Measurements from ENCODE around the gene CCL17. TPM values are rescaled to one million over a fixed set of nuclear protein-coding genes. Genes with fewer than 3 reads are reported as not detected.
"Not testable (repeated sequence)": the region's sequence is repeated elsewhere in the genome, so short reads cannot be mapped to it uniquely, and the experiment has no call there.

CCL17 gene
- total and polyA plus RNA-seq, 9 of the 15 experiments (the other 6 are each of a cell fraction or from before 2014, with no cell fraction given): not detected

DNA sequence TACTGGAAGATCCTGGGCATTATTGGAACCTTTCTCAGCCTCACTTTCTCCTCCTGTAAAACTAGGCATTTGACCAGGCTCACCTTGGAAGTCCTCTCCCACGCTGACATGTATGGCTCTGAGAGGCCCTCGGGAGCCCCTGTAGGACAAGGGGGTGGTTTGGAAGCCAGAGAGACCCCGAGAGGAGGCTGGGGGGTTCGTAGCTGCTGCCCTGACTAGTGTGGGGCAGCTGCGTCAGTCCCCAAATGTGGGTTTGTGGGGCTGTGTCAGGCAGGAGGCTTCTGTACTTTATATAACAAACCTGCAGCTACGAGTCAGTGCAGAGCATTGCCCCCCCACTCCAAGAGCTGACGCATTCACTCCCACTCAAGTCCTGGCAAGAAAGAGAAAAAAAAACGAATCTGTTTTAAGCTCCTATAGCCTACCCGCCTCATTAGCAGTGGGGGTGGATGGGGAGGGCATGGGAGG is 30.5 kb upstream of the CCL17 start:
- peaks cover 7 to 48% of the 10 kb centered on the region in 2 experiments for H3K27me3 ChIP-seq (ENCODE audit: control insufficient read depth in 2 of 2, insufficient read depth in 2 of 2, low read length in 2 of 2)
- H3K9me3 ChIP-seq (replicated peaks; ENCODE audit: control insufficient read depth, insufficient read depth, low read depth, low read length): no peaks in the 10 kb centered on the region
- no peak overlapping the region for H3K27ac ChIP-seq (ENCODE audit: extremely low read depth, low read depth, low read length)
- no peaks in the 10 kb centered on the region for H3K9me1 ChIP-seq (ENCODE audit: control insufficient read depth, insufficient read depth, low read length)
- no peaks in the 10 kb centered on the region for H4K20me1 ChIP-seq (replicated peaks; ENCODE audit: control insufficient read depth, insufficient read depth, low read length)
- 5% methylated on average over 9 of the region's 9 CpGs for WGBS (ENCODE audit: insufficient coverage, low coverage, missing lambda C conversion rate)
- ChIA-PET CTCF (ENCODE audit: low intra/inter-chr PET ratio) (no interaction called here), POLR2A (no interaction called here)
- no peak overlapping the region for H3K9ac ChIP-seq (ENCODE audit: insufficient read depth in 1 of 2, low read depth in 2 of 2, low read length in 2 of 2)
- no peaks in the 10 kb centered on the region for H3K36me3 ChIP-seq (ENCODE audit: control insufficient read depth, insufficient read depth, low read length)
- H3K4me1 ChIP-seq (replicated peaks in 1 of 2; ENCODE audit: control insufficient read depth in 2 of 2, insufficient read depth in 2 of 2, low read length in 2 of 2): peaks cover 0 to 7% of the 10 kb centered on the region in 2 experiments; a peak in 2 of 5 replicates
- no peak overlapping the region for H2AFZ ChIP-seq (ENCODE audit: low read depth, low read length)
- TF ChIP-seq KLF6 (CRISPR knock-in tag; IDR thresholded peaks at IDR 0.05; ENCODE audit: borderline replicate concordance) (no peak), EGR1 (conservative IDR thresholded peaks at IDR 0.05) (peak; percentile 30; the same call in 1 of the 2 replicates), ZNF584 (CRISPR knock-in tag; IDR thresholded peaks at IDR 0.05; ENCODE audit: low read depth) (no peak), ZNF384 (IDR thresholded peaks at IDR 0.05; ENCODE audit: low read depth, low read length) (0 out of 2 replicates have a peak, but pooled peaks have one; percentile 15), ZFPM2 (CRISPR knock-in tag; IDR thresholded peaks at IDR 0.05) (no peak)
- TF ChIP-seq, protein P1, sequence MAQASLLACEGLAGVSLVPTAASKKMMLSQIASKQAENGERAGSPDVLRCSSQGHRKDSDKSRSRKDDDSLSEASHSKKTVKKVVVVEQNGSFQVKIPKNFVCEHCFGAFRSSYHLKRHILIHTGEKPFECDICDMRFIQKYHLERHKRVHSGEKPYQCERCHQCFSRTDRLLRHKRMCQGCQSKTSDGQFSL (CRISPR knock-in tag; IDR thresholded peaks at IDR 0.05): peak; percentile 57; the same call in 1 of the 2 replicates
- TF ChIP-seq, protein P1 (tag; IDR thresholded peaks at IDR 0.05): no peak
- TF ChIP-seq, protein P2, sequence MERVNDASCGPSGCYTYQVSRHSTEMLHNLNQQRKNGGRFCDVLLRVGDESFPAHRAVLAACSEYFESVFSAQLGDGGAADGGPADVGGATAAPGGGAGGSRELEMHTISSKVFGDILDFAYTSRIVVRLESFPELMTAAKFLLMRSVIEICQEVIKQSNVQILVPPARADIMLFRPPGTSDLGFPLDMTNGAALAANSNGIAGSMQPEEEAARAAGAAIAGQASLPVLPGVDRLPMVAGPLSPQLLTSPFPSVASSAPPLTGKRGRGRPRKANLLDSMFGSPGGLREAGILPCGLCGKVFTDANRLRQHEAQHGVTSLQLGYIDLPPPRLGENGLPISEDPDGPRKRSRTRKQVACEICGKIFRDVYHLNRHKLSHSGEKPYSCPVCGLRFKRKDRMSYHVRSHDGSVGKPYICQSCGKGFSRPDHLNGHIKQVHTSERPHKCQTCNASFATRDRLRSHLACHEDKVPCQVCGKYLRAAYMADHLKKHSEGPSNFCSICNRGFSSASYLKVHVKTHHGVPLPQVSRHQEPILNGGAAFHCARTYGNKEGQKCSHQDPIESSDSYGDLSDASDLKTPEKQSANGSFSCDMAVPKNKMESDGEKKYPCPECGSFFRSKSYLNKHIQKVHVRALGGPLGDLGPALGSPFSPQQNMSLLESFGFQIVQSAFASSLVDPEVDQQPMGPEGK (CRISPR knock-in tag; IDR thresholded peaks at IDR 0.05; ENCODE audit: borderline replicate concordance): no peak
- DNase-seq (ENCODE audit: extremely low read depth in 1 of 4, low spot score in 3 of 4) (no peak), ATAC-seq (no peak), FAIRE-seq (peak; percentile 15)
- H3K79me2 ChIP-seq (ENCODE audit: control insufficient read depth, insufficient read depth, low read length): no peaks in the 10 kb centered on the region
- no peak overlapping the region for H3K4me2 ChIP-seq (ENCODE audit: insufficient read depth, low read length)
- in situ Hi-C loops (cut with MboI) (no loop called here), intact Hi-C loops (cut with micrococcal nuclease) (no loop called here)
- no TSS peak for BruUV-seq (replicated peaks)
- no peak overlapping the region for H3K4me3 ChIP-seq

DNA sequence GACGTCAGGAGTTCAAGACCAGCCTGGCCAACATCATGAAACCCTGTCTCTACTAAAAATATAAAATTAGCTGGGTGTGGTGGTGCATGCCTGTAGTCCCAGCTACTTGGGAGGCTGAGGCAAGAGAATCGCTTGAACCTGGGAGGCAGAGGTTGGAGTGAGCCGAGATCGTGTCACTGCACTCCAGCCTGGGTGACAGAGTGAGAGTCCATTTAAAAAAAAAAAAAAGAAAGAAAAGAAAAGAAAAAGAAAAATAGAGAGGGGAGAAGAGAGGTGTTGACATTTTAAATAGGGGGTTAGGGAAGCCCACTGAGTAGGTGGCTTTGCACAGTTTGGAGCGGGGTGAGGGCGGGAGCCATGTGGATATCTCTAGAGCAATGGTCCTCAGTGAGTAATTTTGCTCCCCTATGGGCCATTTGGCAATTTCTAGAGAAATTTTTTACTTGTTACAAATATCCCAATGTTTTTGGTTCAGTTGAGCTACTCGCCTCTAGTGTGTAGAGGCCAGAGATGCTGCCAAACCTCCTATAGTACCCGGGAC is 29.6 kb upstream of the CCL17 start:
- H3K79me2 ChIP-seq (ENCODE audit: control insufficient read depth, insufficient read depth, low read length); H3K4me1 ChIP-seq (replicated peaks in 1 of 2; ENCODE audit: control insufficient read depth in 2 of 2, insufficient read depth in 2 of 2, low read length in 2 of 2); H3K27ac ChIP-seq (ENCODE audit: extremely low read depth, low read depth, low read length); H3K9ac ChIP-seq (ENCODE audit: insufficient read depth in 1 of 2, low read depth in 2 of 2, low read length in 2 of 2); H3K4me3 ChIP-seq; POLR2A ChIA-PET; BruUV-seq (replicated peaks); H3K9me3 ChIP-seq (replicated peaks; ENCODE audit: control insufficient read depth, insufficient read depth, low read depth, low read length); H4K20me1 ChIP-seq (replicated peaks; ENCODE audit: control insufficient read depth, insufficient read depth, low read length); ATAC-seq; H3K36me3 ChIP-seq (ENCODE audit: control insufficient read depth, insufficient read depth, low read length); in situ Hi-C loops (cut with MboI); FAIRE-seq; CTCF ChIA-PET (ENCODE audit: low intra/inter-chr PET ratio); H3K4me2 ChIP-seq (ENCODE audit: insufficient read depth, low read length); H3K9me1 ChIP-seq (ENCODE audit: control insufficient read depth, insufficient read depth, low read length); intact Hi-C loops (cut with micrococcal nuclease); H2AFZ ChIP-seq (ENCODE audit: low read depth, low read length); DNase-seq (ENCODE audit: extremely low read depth in 1 of 4, low spot score in 3 of 4): not testable (repeated sequence)
- WGBS (ENCODE audit: insufficient coverage, low coverage, missing lambda C conversion rate): 2% methylated on average over 8 of the region's 8 CpGs
- H3K27me3 ChIP-seq (ENCODE audit: control insufficient read depth in 2 of 2, insufficient read depth in 2 of 2, low read length in 2 of 2): peaks cover 2 to 49% of the 10 kb centered on the region in 2 experiments; a peak in 4 of 5 replicates
